Prostate gland (tissue), 2 donors: ENCODE measurements around the gene GABBR2.

Experiments
- CTCF ChIP-seq, 4 experiments: fragments of 200-600 bp in 2 of 4; fragments of 450-650 bp in 2 of 4; sonication (generic) in 2 of 4; IDR thresholded peaks; 1 replicate in 3 of 4; 2 replicates in 1 of 4; pipeline ENCODE4 v1.5.1; 2016 to 2019; ENCODE audit warnings: antibody characterized with exemption in 4 of 4, mild to moderate bottlenecking in 2 of 4, moderate library complexity in 2 of 4
- POLR2AphosphoS5 ChIP-seq: sonication (generic); formaldehyde crosslinking; IDR thresholded peaks from one replicate; pipeline ENCODE4 v1.6.1; 2017; ENCODE audit warnings: antibody characterized with exemption

- TF ChIP-seq CTCF (IDR thresholded peaks at IDR 0.05) (no peak), POLR2AphosphoS5 (no peak)
These were observed 35.1 kb downstream of the GABBR2 start for GRCh38 chr9:98673681-98674080.
